Fibroblast of skin of left quadriceps (primary cell): ENCODE measurements around the gene TPP1.

ENCODE experiments used
- DNase-seq, 2 experiments: peaks; one replicate each; pipeline ENCODE4 v3.0.0-alpha.2; 2013; ENCODE audit warnings: low read depth in 2 of 2

TPP1 gene

DNA sequence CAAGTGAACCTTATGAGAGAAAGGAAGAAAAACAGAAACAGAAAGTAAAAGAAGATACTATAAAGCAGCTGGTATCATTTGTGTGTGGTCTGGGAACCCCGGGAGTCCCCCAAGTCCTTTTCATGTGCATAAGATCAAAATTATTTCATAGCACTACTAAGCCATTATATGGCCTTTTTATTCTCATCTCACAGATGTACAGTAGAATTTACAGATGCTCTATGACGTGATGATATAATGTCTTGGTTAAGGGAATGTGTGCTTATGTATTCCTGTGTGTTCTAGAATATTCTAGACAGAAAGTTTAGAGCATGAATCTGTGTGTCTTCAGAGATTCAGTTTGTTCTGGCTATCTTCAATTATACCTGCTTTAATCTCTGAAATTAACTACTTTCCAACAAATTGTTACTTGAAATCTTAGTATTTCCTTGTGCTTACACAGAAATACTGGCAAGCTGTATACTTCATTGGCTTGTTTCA is 8.6 kb upstream of the TPP1 start:
- no peak for DNase-seq

DNA sequence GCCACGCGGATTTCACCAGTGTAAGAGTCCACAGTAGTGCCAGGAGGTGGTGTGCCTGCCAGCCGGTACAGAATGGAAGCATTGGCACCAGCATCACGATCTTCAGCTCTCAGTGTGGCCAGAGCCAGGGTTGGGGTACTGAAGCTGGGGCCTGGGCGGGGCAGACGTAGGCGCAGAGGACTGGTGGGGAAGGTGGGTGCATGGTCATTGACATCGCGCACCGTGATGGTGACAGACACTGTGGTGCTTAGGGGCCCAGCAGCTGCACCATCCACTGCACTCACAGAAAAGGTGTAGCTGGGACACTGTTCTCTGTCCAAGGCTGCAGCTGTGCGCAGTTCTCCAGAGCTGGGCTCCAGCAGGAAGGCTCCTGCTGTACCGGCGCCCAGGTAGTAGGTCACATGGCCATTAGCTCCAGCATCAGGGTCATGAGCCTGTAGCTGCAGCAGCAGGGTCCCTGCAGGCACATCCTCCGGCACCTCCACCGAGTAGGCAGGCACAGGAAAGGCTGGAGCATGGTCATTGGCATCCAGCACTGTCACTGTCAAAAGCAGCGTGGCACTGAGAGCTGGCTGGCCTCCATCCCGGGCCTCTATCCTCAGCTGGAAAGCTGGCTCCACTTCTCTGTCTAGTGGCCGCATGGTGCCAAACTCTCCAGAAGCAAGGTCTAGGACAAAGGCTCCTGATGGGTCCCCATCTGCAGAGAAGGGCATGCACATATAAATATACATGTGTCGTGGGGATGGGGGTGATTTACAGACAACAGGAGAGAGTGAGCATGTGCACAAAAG is 7.9 kb upstream of the TPP1 start:
- no peak for DNase-seq

DNA sequence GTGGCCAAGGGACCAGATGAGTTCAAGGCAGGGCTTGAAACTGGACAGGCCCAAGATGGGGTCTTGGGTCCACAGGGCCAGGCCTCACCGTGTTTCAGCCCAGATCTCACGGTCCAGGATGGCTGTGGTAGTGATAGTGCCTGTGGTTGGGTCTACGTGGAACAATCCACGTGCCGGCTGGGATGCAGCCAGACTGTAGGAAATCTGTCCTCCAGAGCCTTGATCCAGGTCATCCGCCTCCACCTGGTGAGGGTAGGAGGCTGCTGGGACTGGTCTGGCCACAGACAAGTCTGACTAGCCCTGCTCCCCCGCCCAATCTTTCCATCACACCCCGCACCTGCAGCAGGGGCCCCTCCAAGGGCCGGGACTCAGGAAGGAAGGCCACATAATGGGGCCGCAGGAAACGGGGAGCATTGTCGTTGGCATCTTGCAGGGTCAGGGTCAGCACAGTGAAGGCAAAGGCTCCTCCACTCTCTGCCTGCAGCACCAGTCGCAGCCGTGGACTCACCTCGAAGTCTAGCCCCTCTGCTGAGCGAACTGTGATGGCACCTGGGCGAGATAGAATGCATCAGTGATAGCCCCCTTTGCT is 6.7 kb upstream of the TPP1 start:
- DNase-seq, result no peak

DNA sequence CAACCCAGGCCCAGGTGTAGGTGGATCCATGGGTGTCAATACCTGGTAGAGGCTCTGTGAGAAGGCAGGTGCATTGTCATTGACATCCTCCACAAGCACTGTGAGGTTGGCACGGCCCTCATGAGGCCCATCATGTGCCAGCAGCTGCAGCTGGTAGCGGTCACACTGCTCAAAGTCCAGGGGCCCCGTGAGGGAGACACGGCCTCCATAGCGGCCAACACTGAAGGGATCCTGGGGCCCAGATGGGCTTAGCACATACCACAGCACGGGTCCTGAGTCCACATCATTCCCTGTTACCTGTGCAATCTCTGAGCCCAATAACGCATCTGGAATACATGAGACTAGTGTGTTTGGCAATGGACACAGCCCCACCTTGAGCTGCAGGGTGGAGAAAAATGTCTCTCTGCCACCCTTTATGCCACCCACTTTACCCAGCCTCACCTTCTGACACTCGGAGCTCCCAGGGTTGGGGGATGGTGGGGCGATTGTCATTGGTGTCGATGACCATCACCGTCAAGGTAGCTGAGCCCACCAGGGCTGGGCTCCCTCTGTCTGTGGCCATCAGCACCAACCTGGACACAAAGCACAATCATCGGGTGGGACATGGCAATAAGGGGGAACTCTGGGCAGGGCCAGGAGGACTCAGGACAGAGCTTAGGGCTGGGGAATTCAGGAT is 6.1 kb upstream of the TPP1 start:
- DNase-seq, result no peak

DNA sequence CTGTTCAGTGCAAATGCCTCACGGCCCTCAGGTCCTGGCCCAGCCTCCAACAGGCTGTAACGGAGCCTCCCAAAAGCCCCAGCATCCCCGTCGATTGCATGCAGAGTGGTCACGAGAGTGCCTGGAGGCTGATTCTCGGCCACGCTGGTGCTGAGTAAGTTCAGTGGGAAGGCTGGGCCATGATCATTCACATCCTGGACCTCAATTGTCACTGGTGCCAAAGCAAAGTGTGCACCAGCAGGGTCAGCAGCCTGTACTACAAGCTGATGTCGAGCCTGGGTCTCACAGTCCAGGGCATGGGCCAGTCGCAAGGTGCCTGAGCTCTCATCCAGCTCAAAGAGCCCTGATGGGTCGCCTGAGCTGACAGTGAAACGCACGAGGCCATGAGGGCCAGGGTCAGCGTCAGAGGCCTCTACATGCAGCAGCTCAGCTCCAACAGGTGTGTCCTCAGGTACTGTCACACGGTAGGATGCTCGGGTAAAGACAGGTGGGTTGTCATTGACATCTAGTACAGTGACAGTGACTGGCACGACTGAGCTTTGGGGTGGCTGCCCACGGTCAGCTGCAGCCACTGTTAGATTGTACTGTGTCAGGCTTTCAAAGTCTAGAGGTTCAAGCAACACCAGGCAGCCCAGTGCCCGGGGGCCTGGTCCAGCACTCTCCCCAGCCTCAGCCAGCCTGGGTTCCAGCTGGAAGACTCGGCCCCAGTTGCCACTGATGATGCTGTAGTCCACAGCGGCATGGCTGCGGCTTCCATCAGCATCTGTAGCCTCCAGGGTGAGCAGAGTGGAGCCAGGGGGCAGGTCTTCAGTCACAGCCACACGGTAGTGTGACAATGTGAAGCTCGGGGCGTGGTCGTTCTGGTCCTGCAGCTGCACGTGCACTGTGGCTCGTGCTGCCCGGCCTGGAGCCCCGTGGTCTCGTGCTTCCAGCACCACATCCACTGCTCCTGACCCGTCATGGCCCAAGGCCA is 4.5 kb upstream of the TPP1 start:
- DNase-seq, result no peak

DNA sequence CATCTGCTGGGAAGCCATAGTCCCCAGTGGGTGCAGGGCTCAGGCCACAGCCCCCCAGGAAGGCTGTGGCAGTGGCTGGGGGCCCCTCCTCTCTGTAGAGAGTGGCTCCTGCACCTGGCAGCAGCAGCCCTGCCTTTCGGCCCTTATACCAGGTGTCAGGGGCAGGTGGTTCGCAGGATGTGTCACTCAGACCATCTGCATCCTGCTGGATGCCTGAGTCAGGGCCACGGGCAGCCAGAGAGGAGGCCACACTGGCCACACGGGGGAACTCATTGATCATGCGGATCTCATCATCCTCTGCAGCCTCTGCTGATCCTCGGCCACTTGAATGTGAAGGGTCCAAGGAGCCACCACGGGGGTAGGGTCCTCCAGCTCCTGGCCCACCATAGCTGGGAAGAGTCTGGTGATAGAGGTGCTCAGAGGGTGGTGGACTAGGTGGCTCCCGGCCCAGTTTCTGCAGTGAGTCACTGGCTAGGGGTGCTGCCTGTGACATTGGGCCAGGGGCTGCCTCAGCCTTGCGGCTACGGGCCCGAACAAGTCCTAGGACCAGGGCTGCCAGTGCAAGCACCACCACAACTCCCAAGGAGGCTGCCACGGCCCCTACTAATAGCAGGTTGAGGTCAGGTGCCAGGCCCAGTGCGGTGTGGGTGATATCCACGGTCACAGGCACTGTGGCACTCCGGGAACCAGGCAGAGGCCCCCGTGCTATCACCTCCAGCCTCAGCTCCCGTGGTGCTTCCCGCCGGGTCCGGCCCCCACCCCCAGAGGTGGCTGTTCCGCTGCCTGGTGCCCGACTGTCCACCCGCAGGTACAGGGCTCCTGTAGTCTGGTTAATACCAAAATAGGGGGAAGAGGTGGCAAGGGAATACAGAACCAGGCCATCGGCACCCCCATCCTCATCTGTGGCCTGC is 3.3 kb upstream of the TPP1 start:
- no peak for DNase-seq

DNA sequence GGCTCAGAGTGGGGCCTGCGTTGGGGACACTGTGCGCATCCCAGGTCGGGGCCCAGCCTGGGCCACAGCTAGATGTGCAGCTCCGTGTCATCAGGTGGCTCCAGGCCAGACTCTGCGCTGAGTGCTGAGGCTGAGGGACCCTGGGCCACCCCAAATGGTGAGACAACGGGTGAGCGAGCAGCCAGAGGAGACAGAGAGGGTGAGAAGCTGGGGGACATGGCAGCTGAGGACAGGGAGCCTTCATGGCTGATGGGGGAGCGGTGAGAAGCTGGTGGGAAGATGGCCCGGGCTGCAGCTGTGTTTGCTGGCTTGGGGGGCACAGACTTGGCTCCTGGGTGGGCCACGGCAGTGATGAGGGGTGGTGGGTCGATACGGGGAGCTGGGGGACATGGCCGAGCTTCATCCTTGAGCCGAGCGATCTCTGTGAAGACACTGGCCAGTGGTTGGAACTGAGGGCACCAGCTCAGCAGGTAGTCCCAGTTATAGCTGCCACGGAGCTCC is 2.5 kb upstream of the TPP1 start:
- no peak for DNase-seq

DNA sequence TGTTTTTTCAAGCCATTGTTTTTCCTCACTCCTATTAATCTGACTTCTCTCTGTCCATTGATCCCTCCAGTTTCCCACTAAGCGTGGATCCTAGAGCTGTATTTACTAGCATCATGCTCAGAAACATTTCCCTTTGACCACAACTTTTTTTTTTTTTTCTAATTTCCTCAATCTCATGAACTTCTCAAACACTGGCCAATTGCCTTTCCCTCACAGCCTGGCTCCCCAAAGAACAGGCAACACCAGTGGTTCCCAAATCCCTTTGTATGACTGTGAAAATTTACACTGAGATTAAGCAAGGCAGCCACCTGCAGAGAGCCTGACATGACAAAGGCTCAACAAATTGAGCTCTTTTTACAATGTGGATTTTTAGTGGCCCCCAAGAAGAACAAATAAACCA is 1.4 kb upstream of the TPP1 start:
- no peak for DNase-seq

DNA sequence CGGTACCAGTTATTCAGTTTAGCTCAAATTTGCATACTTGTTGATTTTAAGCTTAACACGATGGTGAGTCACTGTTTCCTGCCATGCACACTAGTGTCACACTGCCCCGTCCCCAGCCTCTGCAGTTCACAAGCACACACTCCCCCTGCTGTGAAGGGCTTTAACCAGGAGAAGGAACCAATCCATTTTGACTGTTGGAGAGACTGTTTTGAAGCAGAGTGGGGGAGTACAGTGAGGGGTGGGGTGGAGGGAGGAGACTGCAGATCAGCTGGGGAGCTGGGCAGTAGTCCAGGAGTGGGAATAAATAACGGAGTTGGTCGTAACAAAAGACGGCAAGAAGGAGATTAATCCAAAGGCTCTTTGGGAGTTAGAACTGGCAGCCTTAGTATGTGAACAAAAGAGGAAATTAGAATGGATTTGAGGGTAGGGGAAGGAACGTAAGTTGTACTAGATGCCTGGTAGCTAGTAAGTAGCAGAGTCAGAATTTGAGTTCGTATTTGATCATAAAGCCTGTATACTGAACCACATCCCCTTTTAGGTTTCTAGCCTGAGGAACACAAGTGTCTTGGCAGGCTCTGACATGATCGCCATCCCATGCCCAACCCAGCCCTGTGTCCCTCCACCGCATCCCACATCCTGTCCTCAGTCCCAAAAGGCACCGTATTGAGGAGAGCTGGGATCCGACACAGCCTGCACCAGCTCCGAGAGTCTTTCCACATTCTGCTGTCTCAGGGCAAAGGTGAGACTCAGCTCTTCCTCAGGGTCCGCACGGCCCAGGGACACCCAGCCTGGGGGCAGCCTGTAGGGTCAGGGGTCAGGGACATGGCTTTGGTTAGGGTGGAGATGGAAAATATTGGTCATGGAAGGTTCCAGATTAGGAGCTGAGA is 862 bp downstream of the TPP1 start:
- DNase-seq, result peak; percentile 50 to 55

DNA sequence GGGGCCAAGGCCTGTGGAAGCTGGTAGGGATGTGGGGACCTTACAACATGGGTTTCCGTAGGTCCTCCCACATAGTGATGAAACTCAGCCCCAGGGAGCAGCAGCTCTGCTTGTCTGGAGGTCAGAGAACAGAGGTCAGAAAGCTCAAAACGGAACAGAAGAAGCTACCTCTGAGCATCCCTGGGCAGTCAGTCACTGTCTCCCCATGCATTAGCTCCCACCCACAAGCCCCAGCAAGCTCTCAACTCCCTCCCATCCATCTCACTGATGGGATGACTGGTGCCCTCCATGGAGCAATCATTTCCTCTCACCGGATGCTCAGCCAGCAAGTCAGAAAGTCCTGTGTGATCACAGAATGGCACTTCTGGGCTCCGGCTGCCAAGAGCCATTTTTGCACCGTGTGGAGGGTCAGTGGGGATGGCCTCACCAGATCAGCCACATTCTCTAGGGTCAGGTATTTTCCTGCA is 1.9 kb downstream of the TPP1 start:
- DNase-seq, result no peak

DNA sequence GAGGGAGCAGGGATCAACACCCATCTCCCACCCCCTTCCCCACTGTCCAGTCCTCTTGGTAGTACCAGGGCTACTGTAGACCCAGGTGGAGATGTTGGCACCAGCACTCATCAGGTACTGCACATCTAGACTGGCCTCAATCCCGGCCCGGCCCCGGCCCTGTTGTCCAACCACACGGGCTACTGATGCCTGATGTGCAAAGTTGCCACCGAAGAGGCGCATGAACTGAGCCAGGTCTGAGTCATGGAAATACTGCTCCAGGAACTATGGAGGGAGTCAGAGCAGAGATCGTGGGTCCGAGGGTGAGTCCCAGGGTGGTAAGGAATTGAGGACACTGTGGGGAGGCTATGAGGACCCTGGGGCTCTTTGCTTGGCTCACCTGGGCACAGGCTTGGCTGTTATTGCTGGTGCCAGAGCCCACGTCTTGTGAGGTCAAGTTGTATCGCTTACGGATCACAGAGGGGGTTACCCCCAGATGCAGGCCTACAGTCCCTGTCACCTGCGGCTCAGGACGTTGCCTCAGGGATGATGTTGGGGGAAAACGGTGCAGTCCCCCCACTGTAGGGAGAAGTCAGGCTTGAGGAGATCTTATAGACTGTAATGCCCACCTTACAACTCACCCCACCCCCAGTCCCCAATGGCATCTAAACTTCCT is 2.5 kb downstream of the TPP1 start:
- DNase-seq, result no peak

DNA sequence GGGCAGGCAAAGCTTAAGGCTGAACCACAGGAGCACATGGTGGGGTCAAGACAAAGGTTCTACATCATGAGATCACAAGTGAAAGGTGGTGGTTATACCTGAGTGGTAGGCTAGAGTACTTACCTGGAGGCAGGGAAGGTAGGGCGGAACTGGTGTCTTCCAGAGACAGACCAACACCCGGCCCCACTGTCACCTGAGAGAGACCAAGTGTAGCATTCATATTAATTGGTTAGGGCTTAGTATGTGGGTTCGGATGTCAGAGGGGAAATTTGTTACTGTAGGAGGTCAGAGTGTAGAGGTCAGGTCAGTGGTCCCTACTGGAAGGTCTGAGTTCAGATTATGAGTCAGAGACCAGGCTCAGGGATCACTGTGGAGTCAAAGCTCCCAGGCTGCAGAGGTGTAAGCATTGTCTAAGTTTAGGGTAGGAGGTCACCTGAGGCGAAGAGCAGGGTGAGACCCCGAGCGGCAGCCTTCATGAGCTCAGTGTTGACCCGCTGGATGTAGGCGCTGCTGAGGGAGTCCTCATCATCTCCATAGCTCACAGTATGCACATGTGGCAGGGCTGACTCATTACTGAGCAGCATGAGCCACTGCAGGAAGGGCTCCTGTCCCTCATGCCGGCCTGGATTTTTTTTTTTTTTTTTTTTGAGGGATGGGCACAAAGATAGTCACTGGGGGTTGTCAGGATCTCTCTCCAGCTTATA is 3.2 kb downstream of the TPP1 start:
- DNase-seq, result no peak

DNA sequence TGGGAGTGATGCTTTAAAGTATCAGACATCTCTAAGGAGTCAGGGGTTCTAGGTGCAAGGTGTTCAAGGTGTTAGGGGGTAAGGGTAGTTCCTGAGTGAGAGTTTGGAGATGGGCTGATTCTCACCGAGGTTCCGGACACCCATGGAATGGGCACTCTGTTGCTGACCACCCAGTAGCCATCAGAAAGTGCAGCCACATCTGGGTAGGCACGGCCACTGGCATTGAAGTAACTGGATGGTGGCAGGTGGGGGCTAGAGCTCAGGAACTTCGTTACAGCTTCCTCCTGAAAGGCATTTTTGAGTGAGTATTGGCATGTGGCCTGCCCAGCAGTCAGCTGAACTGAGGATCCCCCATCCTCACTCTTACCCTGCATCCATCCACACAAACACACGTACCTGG is 4.2 kb downstream of the TPP1 start:
- DNase-seq, result no peak

DNA sequence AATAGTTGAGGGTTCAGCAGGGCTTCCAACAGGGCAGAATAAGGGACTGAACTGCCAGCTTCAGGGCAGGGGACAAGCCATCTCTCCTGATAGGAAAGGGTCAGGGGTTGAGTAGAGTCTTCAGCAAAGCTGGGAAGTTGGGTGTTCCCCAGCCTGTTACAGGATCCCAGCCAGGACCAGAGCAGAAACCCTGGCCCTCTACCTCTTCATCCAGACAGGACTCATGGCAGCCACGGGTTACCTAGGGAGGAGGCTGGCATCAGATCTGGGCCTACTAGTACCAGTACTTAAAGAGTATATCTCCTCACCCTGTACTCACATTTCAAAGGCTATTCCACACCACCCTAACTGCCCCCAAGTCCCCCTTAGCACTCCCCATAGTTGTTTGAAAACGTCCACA is 4.8 kb downstream of the TPP1 start:
- DNase-seq, result no peak

DNA sequence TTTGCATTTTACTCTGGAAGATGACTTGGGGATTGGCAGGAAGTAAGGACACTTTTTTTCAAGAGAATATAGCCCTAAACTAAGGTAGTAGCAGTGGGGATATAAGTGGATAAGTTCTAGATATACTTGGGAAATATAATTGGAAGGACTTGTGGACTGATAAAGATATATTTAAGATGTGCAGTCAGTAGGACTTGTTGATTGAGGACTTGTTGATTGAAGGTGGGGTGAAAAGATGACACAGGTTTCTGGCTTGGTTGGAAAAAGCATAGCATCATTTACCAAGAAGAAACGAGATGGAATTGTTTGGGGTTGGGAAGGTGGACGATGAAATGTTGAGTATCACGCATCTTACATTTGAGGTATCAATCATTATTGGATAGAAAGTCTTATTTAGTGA is 5.7 kb downstream of the TPP1 start:
- DNase-seq, result no peak

DNA sequence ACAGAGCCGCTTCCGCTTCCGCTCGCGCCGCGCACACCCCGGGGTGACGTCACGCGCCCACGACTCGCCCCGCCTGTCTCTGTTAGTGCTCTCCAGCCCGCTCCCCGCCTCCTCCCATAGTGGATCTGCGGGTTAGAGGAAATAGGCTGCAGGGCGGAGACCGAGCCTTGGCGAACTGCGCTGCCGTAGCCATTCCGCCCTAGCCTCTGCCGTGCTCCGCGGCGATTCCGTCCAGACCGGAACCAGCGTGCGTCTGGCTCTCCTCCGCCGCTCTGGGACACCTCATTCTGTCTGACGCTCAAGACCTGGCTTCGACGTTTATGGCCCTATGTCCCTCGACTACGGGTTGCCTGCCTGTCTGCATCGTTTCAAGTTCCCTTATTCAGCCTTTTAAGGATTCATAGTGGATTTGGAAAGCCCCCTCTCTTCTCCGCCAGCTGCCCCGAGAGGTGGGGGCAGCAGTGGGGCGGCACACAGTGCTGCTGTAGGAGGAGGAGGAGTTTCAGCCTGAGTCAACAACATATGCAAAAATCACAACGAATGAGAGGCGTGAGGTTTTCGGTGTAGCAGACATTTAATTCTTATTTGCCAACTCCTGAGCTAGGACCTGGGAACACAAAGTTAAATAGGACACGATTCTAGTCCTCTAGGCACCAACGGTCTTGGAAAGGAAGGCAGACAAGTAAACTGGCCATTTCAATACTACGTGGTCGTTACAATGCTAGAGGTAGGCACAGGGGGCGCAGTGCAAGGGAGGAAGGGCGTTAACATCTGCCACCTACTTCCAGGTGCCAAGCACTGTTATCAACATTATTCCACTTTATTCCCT is 6.8 kb downstream of the TPP1 start, which contains the start of gene TAF10:
TSS of gene TAF10 (minus strand) at position 4 of the 829 bp plus-strand sequence. CDS start 27 bp downstream, outside the sequence.
- DNase-seq, result peak; percentile 93 to 94

DNA sequence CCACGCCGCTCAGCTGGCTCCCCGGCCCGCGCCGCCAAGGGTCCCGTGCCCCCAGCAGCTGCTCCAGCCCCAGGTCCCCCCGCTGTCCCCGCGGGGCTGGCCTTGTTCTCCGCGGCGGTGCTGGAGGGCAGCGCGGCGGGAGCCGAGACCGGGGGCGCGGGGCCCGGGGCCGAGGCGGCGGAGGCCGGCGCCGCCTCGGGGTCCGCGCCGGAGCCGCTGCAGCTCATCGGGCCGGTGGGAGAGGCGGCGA is 7.3 kb downstream of the TPP1 start:
- no peak for DNase-seq
